H9 (cell line): ENCODE results near the gene GGA1. TPM values are rescaled to one million over a fixed set of nuclear protein-coding genes. Genes with fewer than 3 reads are reported as not detected.

ENCODE experiments used
- DNase-seq: peaks from one replicate; pipeline ENCODE4 v3.0.0-alpha.2; 2017
- H2AFZ ChIP-seq: one replicate; pipeline ENCODE4 v1.6.1; 2013; ENCODE audit warnings: mild to moderate bottlenecking, low read length, control low read depth, moderate library complexity
- H2AK5ac ChIP-seq: 2 replicates; pipeline ENCODE4 v1.6.1; 2013; ENCODE audit warnings: low read length, control low read depth, mixed read lengths; ENCODE audit not compliant: insufficient read length
- H2BK120ac ChIP-seq: one replicate; pipeline ENCODE4 v1.6.1; 2013; ENCODE audit warnings: low read depth, mild to moderate bottlenecking, low read length, control low read depth, inconsistent platforms; ENCODE audit not compliant: poor library complexity, severe bottlenecking
- H2BK12ac ChIP-seq: 2 replicates; pipeline ENCODE4 v1.6.1; 2013; ENCODE audit warnings: low read length, control low read depth, mixed read lengths, low read depth; ENCODE audit not compliant: insufficient read length
- H2BK15ac ChIP-seq: 2 replicates; pipeline ENCODE4 v1.6.1; 2013; ENCODE audit warnings: low read depth, low read length, control low read depth
- H2BK20ac ChIP-seq: one replicate; pipeline ENCODE4 v1.6.1; 2013; ENCODE audit warnings: low read depth, mild to moderate bottlenecking, low read length, control low read depth, inconsistent platforms; ENCODE audit not compliant: poor library complexity, severe bottlenecking
- H2BK5ac ChIP-seq: 2 replicates; pipeline ENCODE4 v1.6.1; 2013; ENCODE audit warnings: low read length, control low read depth, mixed read lengths; ENCODE audit not compliant: insufficient read length
- H3K14ac ChIP-seq: 2 replicates; pipeline ENCODE4 v1.6.1; 2013; ENCODE audit warnings: low read length, control low read depth; ENCODE audit not compliant: insufficient read depth
- H3K18ac ChIP-seq: 2 replicates; pipeline ENCODE4 v1.6.1; 2013; ENCODE audit warnings: low read depth, mild to moderate bottlenecking, mixed read lengths, low read length, control low read depth; ENCODE audit not compliant: insufficient read length
- H3K23ac ChIP-seq: 2 replicates; pipeline ENCODE4 v1.6.1; 2013; ENCODE audit warnings: low read length, control low read depth, mixed read lengths, low read depth; ENCODE audit not compliant: insufficient read length
- H3K23me2 ChIP-seq: 2 replicates; pipeline ENCODE4 v1.6.1; 2013; ENCODE audit warnings: low read depth, mild to moderate bottlenecking, mixed read lengths, low read length, control low read depth; ENCODE audit not compliant: insufficient read length, poor library complexity, severe bottlenecking
- H3K27ac ChIP-seq: 2 replicates; pipeline ENCODE4 v1.5.1; 2013; ENCODE audit warnings: low read length, control low read depth, mixed read lengths, low read depth; ENCODE audit not compliant: insufficient read length
- H3K27me3 ChIP-seq: 2 replicates; pipeline ENCODE4 v1.6.1; 2013; ENCODE audit warnings: low read length, control low read depth, inconsistent platforms; ENCODE audit not compliant: insufficient read depth
- H3K4ac ChIP-seq: 2 replicates; pipeline ENCODE4 v1.6.1; 2013; ENCODE audit warnings: low read depth, mild to moderate bottlenecking, control low read depth, inconsistent platforms, low read length, moderate library complexity
- H3K4me1 ChIP-seq: 2 replicates; pipeline ENCODE4 v1.6.1; 2013; ENCODE audit warnings: low read length, control low read depth, inconsistent platforms; ENCODE audit not compliant: insufficient read depth
- H3K4me2 ChIP-seq: 2 replicates; pipeline ENCODE4 v1.6.1; 2013; ENCODE audit warnings: low read length, control low read depth, mixed read lengths; ENCODE audit not compliant: insufficient read length, insufficient read depth
- H3K56ac ChIP-seq: 2 replicates; pipeline ENCODE4 v1.6.1; 2013; ENCODE audit warnings: low read depth, mild to moderate bottlenecking, mixed read lengths, low read length, control low read depth; ENCODE audit not compliant: insufficient read length
- H3K79me1 ChIP-seq: 2 replicates; pipeline ENCODE4 v1.6.1; 2013; ENCODE audit warnings: low read depth, mild to moderate bottlenecking, moderate library complexity, low read length, control low read depth, inconsistent platforms; ENCODE audit not compliant: insufficient read depth, poor library complexity, severe bottlenecking
- H3K79me2 ChIP-seq: 2 replicates; pipeline ENCODE4 v1.6.1; 2013; ENCODE audit warnings: low read length, control low read depth, inconsistent platforms; ENCODE audit not compliant: insufficient read depth
- H3K9ac ChIP-seq: 2 replicates; pipeline ENCODE4 v1.6.1; 2013; ENCODE audit warnings: low read length, control low read depth, mixed read lengths; ENCODE audit not compliant: insufficient read length; ENCODE audit errors: extremely low read depth
- H3K9me3 ChIP-seq: one replicate; pipeline ENCODE4 v1.6.1; 2013; ENCODE audit warnings: low read depth, low read length, inconsistent platforms; ENCODE audit not compliant: control insufficient read depth
- H3T11ph ChIP-seq: one replicate; pipeline ENCODE4 v1.6.1; 2013; ENCODE audit warnings: mild to moderate bottlenecking, low read length, control low read depth, inconsistent platforms
- H4K20me1 ChIP-seq: one replicate; pipeline ENCODE4 v1.6.1; 2013; ENCODE audit not compliant: control insufficient read depth, insufficient read length, insufficient read depth
- H4K5ac ChIP-seq: 2 replicates; pipeline ENCODE4 v1.6.1; 2013; ENCODE audit warnings: low read depth, mild to moderate bottlenecking, mixed read lengths, low read length, control low read depth; ENCODE audit not compliant: insufficient read length
- H4K8ac ChIP-seq: replicated peaks from 2 replicates; pipeline ENCODE4 v1.6.1; 2013; ENCODE audit warnings: low read length, control low read depth, mixed read lengths, low read depth; ENCODE audit not compliant: insufficient read length
- H4K91ac ChIP-seq: 2 replicates; pipeline ENCODE4 v1.6.1; 2013; ENCODE audit warnings: low read depth, mild to moderate bottlenecking, moderate library complexity, mixed read lengths, low read length, control low read depth; ENCODE audit not compliant: insufficient read length
- H3K27ac Mint-ChIP-seq, 3 experiments: 2 replicates in 2 of 3; 3 replicates in 1 of 3; pipeline ENCODE4 v1.8.0; 2020 to 2021; ENCODE audit warnings: mixed read lengths in 3 of 3, mild to moderate bottlenecking in 1 of 3, moderate library complexity in 1 of 3
- H3K27me3 Mint-ChIP-seq: 2 replicates; pipeline ENCODE4 v1.8.0; 2021; ENCODE audit warnings: low read depth, mild to moderate bottlenecking, moderate library complexity, mixed read lengths
- H3K36me3 Mint-ChIP-seq, 3 experiments: 2 replicates in 2 of 3; 3 replicates in 1 of 3; pipeline ENCODE4 v1.8.0; 2020 to 2021; ENCODE audit warnings: low read depth in 3 of 3, mixed read lengths in 3 of 3; ENCODE audit not compliant: insufficient read depth in 1 of 3
- H3K4me1 Mint-ChIP-seq, 2 experiments: 2 replicates each; pipeline ENCODE4 v1.8.0; 2020; ENCODE audit warnings: mixed read lengths in 2 of 2
- H3K4me3 Mint-ChIP-seq, 2 experiments: 2 replicates in 1 of 2; 3 replicates in 1 of 2; pipeline ENCODE4 v1.8.0; 2020 to 2021; ENCODE audit warnings: mild to moderate bottlenecking in 2 of 2, mixed read lengths in 2 of 2, moderate library complexity in 1 of 2
- H3K9me3 Mint-ChIP-seq, 2 experiments: 2 replicates in 1 of 2; 3 replicates in 1 of 2; pipeline ENCODE4 v1.8.0; 2020; ENCODE audit warnings: mild to moderate bottlenecking in 2 of 2, mixed read lengths in 2 of 2, moderate library complexity in 1 of 2
- CTCF ChIP-seq: fragments of 200-600 bp; sonication (generic); conservative IDR thresholded peaks from 3 replicates; pipeline ENCODE4 v1.8.0; 2021; ENCODE audit warnings: antibody characterized with exemption, mild to moderate bottlenecking
- WGBS: extraction: QIAGEN DNeasy Blood & Tissue Kit; methylation state at CpG from one replicate; pipeline ENCODE4 v1.1.7; 2013; ENCODE audit warnings: missing lambda C conversion rate, low lambda C conversion rate, mixed read lengths; ENCODE audit not compliant: insufficient read length; ENCODE audit errors: extremely low coverage; 5-methylcytosine and 5-hydroxymethylcytosine counted together
- total RNA-seq: library from RNA; stranded (reverse); gene quantifications from 2 replicates; pipeline ENCODE4 v1.2.1, GENCODE V29; 2021

Gene GGA1
- total RNA-seq, 1 experiment from 2014 or later: 61.7 TPM

- H3K79me2 ChIP-seq: no peaks in the 10 kb centered on the region; the same call in 1 of the 2 replicates
- no peak overlapping the region for H2AK5ac ChIP-seq
- no peaks in the 10 kb centered on the region for H3K9me3 ChIP-seq
- H3K36me3 Mint-ChIP-seq: peaks cover 0 to 12% (median 0%) of the 10 kb centered on the region in 3 experiments; a peak in 4 of 7 replicates
- no peak overlapping the region for H4K5ac ChIP-seq
- H2BK5ac ChIP-seq: no peak overlapping the region
- no peaks in the 10 kb centered on the region for H4K20me1 ChIP-seq
- no peaks in the 10 kb centered on the region; a peak in 1 of 5 replicates for H3K9me3 Mint-ChIP-seq
- H3K18ac ChIP-seq: no peak overlapping the region
- H3K9ac ChIP-seq: no peak overlapping the region
- H2BK12ac ChIP-seq: no peak overlapping the region
- H3K23ac ChIP-seq: no peak overlapping the region
- H3K4me1 ChIP-seq: peaks cover 8% of the 10 kb centered on the region; the same call in 1 of the 2 replicates
- H4K8ac ChIP-seq: no peak overlapping the region
- H3K27me3 Mint-ChIP-seq: peaks cover 3% of the 10 kb centered on the region; the same call in 1 of the 2 replicates
- no peak overlapping the region for H3K27ac ChIP-seq
- H3K4ac ChIP-seq: no peak overlapping the region
- WGBS: no CpG with 5 or more reads among the region's 14 CpGs
- H3K27ac Mint-ChIP-seq: no peak overlapping the region
- no peak overlapping the region for H3K56ac ChIP-seq
- no peak overlapping the region for H3K14ac ChIP-seq
- H2BK20ac ChIP-seq: no peak overlapping the region
- no peaks in the 10 kb centered on the region for H3K27me3 ChIP-seq
- H3K4me3 Mint-ChIP-seq: no peak overlapping the region
- peak; percentile 26 for DNase-seq
- TF ChIP-seq CTCF: no peak
- no peaks in the 10 kb centered on the region for H3K79me1 ChIP-seq
- no peak overlapping the region for H2BK15ac ChIP-seq
- no peak overlapping the region for H3T11ph ChIP-seq
- no peak overlapping the region for H3K4me2 ChIP-seq
- H3K23me2 ChIP-seq: no peaks in the 10 kb centered on the region
- H4K91ac ChIP-seq: no peak overlapping the region
- no peak overlapping the region for H2AFZ ChIP-seq
- H2BK120ac ChIP-seq: no peak overlapping the region
- H3K4me1 Mint-ChIP-seq: peaks cover 33 to 37% of the 10 kb centered on the region in 2 experiments
Observed at GRCh38 chr22:37568448-37569008, 40.1 kb upstream of the GGA1 start.
